B cell (primary cell): ENCODE data around the gene KRTAP10-9. TPM values are rescaled to one million over a fixed set of nuclear protein-coding genes. Genes with fewer than 3 reads are reported as not detected.

Experiments used
- ATAC-seq: fragments of 200-7000 bp; cut with Tn5 transposase; one replicate; pipeline ENCODE4 v1.10.0; 2021; ENCODE audit warnings: low read depth, mild to moderate bottlenecking, moderate number of reproducible peaks, moderate library complexity
- CTCF ChIA-PET: fragments of 350-600 bp; sonication (Branson Sonifier 250); formaldehyde crosslinking; loops from one replicate; lab custom pipeline; 2021; ENCODE audit warnings: antibody characterized with exemption, inconsistent platforms; lab: Charles Lee
- POLR2A ChIA-PET: fragments of 350-600 bp; sonication (Branson Sonifier 250); formaldehyde crosslinking; loops from one replicate; lab custom pipeline; 2021; ENCODE audit warnings: antibody characterized with exemption; lab: Charles Lee
- DNase-seq: peaks from one replicate; pipeline ENCODE4 v3.0.0; 2013
- H2AFZ ChIP-seq: 2 replicates; pipeline ENCODE4 v1.6.1; 2012; ENCODE audit warnings: mild to moderate bottlenecking, low read depth, low read length; ENCODE audit not compliant: insufficient read depth, poor library complexity, severe bottlenecking
- H3K27ac ChIP-seq, 2 donors: 1 replicate in 1 of 2; 2 replicates in 1 of 2; pipeline ENCODE4 v1.5.1; 2012 to 2013; ENCODE audit warnings: low read length in 2 of 2, mild to moderate bottlenecking in 2 of 2, moderate library complexity in 1 of 2
- H3K27me3 ChIP-seq, 4 experiments: fragments of 200-600 bp in 1 of 4; sonication (generic) in 1 of 4; replicated peaks in 1 of 4; 1 replicate in 2 of 4; 2 replicates in 2 of 4; pipeline versions ENCODE4 v1.6.1 to v1.7.0; 2013 to 2016; ENCODE audit warnings: low read length in 3 of 4, mild to moderate bottlenecking in 2 of 4, mixed read lengths in 1 of 4, moderate library complexity in 1 of 4; ENCODE audit not compliant: insufficient read depth in 4 of 4, control insufficient read depth in 3 of 4; ENCODE audit errors: control extremely low read depth in 1 of 4
- H3K36me3 ChIP-seq, 2 experiments: replicated peaks in 1 of 2; 1 replicate in 1 of 2; 2 replicates in 1 of 2; pipeline versions ENCODE4 v1.6.1 to v1.7.1; 2013; ENCODE audit warnings: low read length in 1 of 2; ENCODE audit not compliant: insufficient read depth in 2 of 2, control insufficient read depth in 1 of 2; ENCODE audit errors: control extremely low read depth in 1 of 2, extremely low read depth in 1 of 2
- H3K4me1 ChIP-seq, 2 donors: fragments of 200-600 bp in 1 of 2; sonication (generic) in 1 of 2; 1 replicate in 1 of 2; 2 replicates in 1 of 2; pipeline versions ENCODE4 v1.5.1 to v1.6.1; 2013 to 2017; ENCODE audit warnings: low read length in 2 of 2; ENCODE audit not compliant: control insufficient read depth in 2 of 2, insufficient read depth in 2 of 2
- H3K4me2 ChIP-seq: replicated peaks from 2 replicates; pipeline ENCODE3; 2012; ENCODE audit warnings: mild to moderate bottlenecking, low read depth, low read length; ENCODE audit not compliant: poor library complexity, severe bottlenecking
- H3K4me3 ChIP-seq, 5 experiments: fragments of 200-600 bp in 1 of 5; sonication (generic) in 1 of 5; 1 replicate in 3 of 5; 2 replicates in 2 of 5; pipeline versions ENCODE4 v1.5.1 to v1.7.0; 2011 to 2016; ENCODE audit warnings: low read length in 4 of 5, mild to moderate bottlenecking in 4 of 5, low read depth in 2 of 5, control low read depth in 1 of 5, moderate library complexity in 1 of 5; ENCODE audit not compliant: insufficient read depth in 1 of 5; ENCODE audit errors: control extremely low read depth in 1 of 5, extremely low read depth in 1 of 5
- H3K79me2 ChIP-seq: fragments of 200-600 bp; sonication (generic); one replicate; pipeline ENCODE4 v1.6.0; 2016; ENCODE audit warnings: low read length; ENCODE audit not compliant: control insufficient read depth, insufficient read depth
- H3K9ac ChIP-seq: fragments of 200-600 bp; sonication (generic); 2 replicates; pipeline ENCODE4 v1.6.1; 2017; ENCODE audit warnings: mild to moderate bottlenecking, low read length, moderate library complexity
- H3K9me3 ChIP-seq, 3 donors: one replicate each; pipeline versions ENCODE4 v1.6.1 to v1.7.1; 2013; ENCODE audit warnings: low read length in 2 of 3; ENCODE audit not compliant: control insufficient read depth in 2 of 3, insufficient read depth in 1 of 3; ENCODE audit errors: control extremely low read depth in 1 of 3
- H4K20me1 ChIP-seq: 2 replicates; pipeline ENCODE4 v1.6.0; 2012; ENCODE audit warnings: mild to moderate bottlenecking, low read length; ENCODE audit not compliant: insufficient read depth, control insufficient read depth, poor library complexity, severe bottlenecking
- H3K27ac Mint-ChIP-seq: one replicate; pipeline ENCODE4 v1.8.0; 2021; ENCODE audit warnings: mixed read lengths
- H3K27me3 Mint-ChIP-seq: one replicate; pipeline ENCODE4 v1.8.0; 2021; ENCODE audit warnings: mixed read lengths
- H3K4me1 Mint-ChIP-seq: one replicate; pipeline ENCODE4 v1.8.0; 2021; ENCODE audit warnings: mixed read lengths
- H3K4me3 Mint-ChIP-seq: one replicate; pipeline ENCODE4 v1.8.0; 2021; ENCODE audit warnings: mixed read lengths
- H3K9me3 Mint-ChIP-seq: one replicate; pipeline ENCODE4 v1.8.0; 2022; ENCODE audit warnings: mixed read lengths; ENCODE audit not compliant: insufficient read depth
- CTCF ChIP-seq: fragments of 200-600 bp; IDR thresholded peaks from one replicate; pipeline ENCODE4 v1.8.0; 2022; ENCODE audit warnings: antibody characterized with exemption, mild to moderate bottlenecking
- EZH2 ChIP-seq: IDR thresholded peaks from 2 replicates; pipeline ENCODE4 v1.6.1; 2012; ENCODE audit warnings: borderline replicate concordance, low read depth, mild to moderate bottlenecking, moderate library complexity, low read length; ENCODE audit not compliant: insufficient read depth, poor library complexity, severe bottlenecking
- WGBS: methylation state at CpG from one replicate; pipeline ENCODE4 v1.1.5; 2013; ENCODE audit warnings: missing lambda C conversion rate; ENCODE audit not compliant: insufficient coverage; 5-methylcytosine and 5-hydroxymethylcytosine counted together
- intact Hi-C: fragments of 100-400 bp; cut with micrococcal nuclease; formaldehyde crosslinking; loops from one replicate; pipeline ENCODE4 v1.10.0; 2022
- polyA plus RNA-seq: library from polyadenylated mRNA; depleted of rRNA; stranded (reverse); fragments of >200 nt; gene quantifications from 2 replicates; pipeline ENCODE4 v1.2.3, GENCODE V29; 2012
- total RNA-seq, 2 donors: library from RNA; stranded (reverse); fragments of 120-200 nt in 1 of 2; gene quantifications; 1 replicate in 1 of 2; 2 replicates in 1 of 2; pipeline versions ENCODE4 v1.2.3 to v1.2.4, GENCODE V29; 2013 to 2022

Gene KRTAP10-9
- total and polyA plus RNA-seq, 2 donors (not counting 1 experiment from before 2014, with no cell fraction given) = not detected

- DNase-seq (no peak), ATAC-seq (no peak)
- Histone ChIP-seq H3K4me1 (no peaks in the 10 kb centered on the region), H4K20me1 (no peaks in the 10 kb centered on the region), H3K36me3 (no peaks in the 10 kb centered on the region), H3K4me3 (no peak overlapping the region), H3K27ac (no peak overlapping the region), H3K9me3 (peaks cover 1 to 33% (median 20%) of the 10 kb centered on the region in 3 donors), H2AFZ (no peak overlapping the region), H3K9ac (no peak overlapping the region), H3K79me2 (no peaks in the 10 kb centered on the region), H3K4me2 (no peak overlapping the region), H3K27me3 (peaks cover 0 to 19% (median 0%) of the 10 kb centered on the region in 4 experiments)
- Mint-ChIP-seq H3K4me3 (no peak overlapping the region), H3K27ac (no peak overlapping the region), H3K27me3 (peaks cover 32% of the 10 kb centered on the region), H3K9me3 (peaks cover 9% of the 10 kb centered on the region), H3K4me1 (no peaks in the 10 kb centered on the region)
- CTCF ChIA-PET = no interaction called here
- no CpG with 5 or more reads among the region's 1 CpG for WGBS
- POLR2A ChIA-PET = no interaction called here
- intact Hi-C loops = no loop called here
- no peak for TF ChIP-seq CTCF
- no peak for TF ChIP-seq EZH2
Observed at GRCh38 chr21:44671911-44672310, 45.0 kb downstream of the KRTAP10-9 start.

GRCh38 chr21:44677881-44678280, 51.0 kb downstream of the KRTAP10-9 start:
- Histone ChIP-seq H4K20me1 (no peaks in the 10 kb centered on the region), H3K4me1 (no peaks in the 10 kb centered on the region), H3K27ac (no peak overlapping the region), H3K27me3 (peaks cover 0 to 8% (median 1%) of the 10 kb centered on the region in 4 experiments), H3K36me3 (no peaks in the 10 kb centered on the region), H3K79me2 (no peaks in the 10 kb centered on the region), H3K4me3 (no peak overlapping the region), H3K4me2 (no peak overlapping the region), H3K9me3 (peaks cover 1 to 4% (median 4%) of the 10 kb centered on the region in 3 donors), H2AFZ (no peak overlapping the region), H3K9ac (no peak overlapping the region)
- peaks cover 4% of the 10 kb centered on the region for H3K9me3 Mint-ChIP-seq
- no peak for TF ChIP-seq EZH2
- no peak for TF ChIP-seq CTCF
- ChIA-PET POLR2A (no interaction called here), CTCF (no interaction called here)
- peaks cover 47% of the 10 kb centered on the region for H3K27me3 Mint-ChIP-seq
- DNase-seq (no peak), ATAC-seq (no peak)
- intact Hi-C loops = no loop called here
- H3K4me1 Mint-ChIP-seq = no peaks in the 10 kb centered on the region
- no peak overlapping the region for H3K27ac Mint-ChIP-seq
- 97% methylated on average over 6 of the region's 13 CpGs for WGBS
- no peak overlapping the region for H3K4me3 Mint-ChIP-seq

Other genes with a start within 250 kb of the KRTAP10-9 start
- gene LRRC3, start 171.6 kb upstream of the KRTAP10-9 start, total RNA-seq = 3.3 and 3.8 TPM in 2 replicates
- 0.36 and 0.46 TPM in 2 replicates for gene LRRC3, start 171.6 kb upstream of the KRTAP10-9 start, polyA plus RNA-seq
- gene KRTAP10-1, start 86.9 kb upstream of the KRTAP10-9 start, total RNA-seq = not detected in 2 replicates
- gene KRTAP10-1, start 86.9 kb upstream of the KRTAP10-9 start, polyA plus RNA-seq = not detected in 2 replicates
- not detected in 2 replicates for gene KRTAP10-2, start 75.6 kb upstream of the KRTAP10-9 start, total RNA-seq
- not detected in 2 replicates for gene KRTAP10-2, start 75.6 kb upstream of the KRTAP10-9 start, polyA plus RNA-seq
- gene KRTAP10-3, start 68.3 kb upstream of the KRTAP10-9 start, total RNA-seq = not detected in 2 replicates
- 0.19 and 0.40 TPM in 2 replicates for gene KRTAP10-3, start 68.3 kb upstream of the KRTAP10-9 start, polyA plus RNA-seq
- not detected in 2 replicates for gene KRTAP10-4, start 53.4 kb upstream of the KRTAP10-9 start, total RNA-seq
- not detected in 2 replicates for gene KRTAP10-4, start 53.4 kb upstream of the KRTAP10-9 start, polyA plus RNA-seq
- not detected in 2 replicates for gene KRTAP10-5, start 46.5 kb upstream of the KRTAP10-9 start, total RNA-seq
- gene KRTAP10-5, start 46.5 kb upstream of the KRTAP10-9 start, polyA plus RNA-seq = not detected in 2 replicates
- gene KRTAP10-6, start 34.6 kb upstream of the KRTAP10-9 start, total RNA-seq = not detected in 2 replicates
- not detected in 2 replicates for gene KRTAP10-6, start 34.6 kb upstream of the KRTAP10-9 start, polyA plus RNA-seq
- not detected in 2 replicates for gene KRTAP10-7, start 26.5 kb upstream of the KRTAP10-9 start, total RNA-seq
- gene KRTAP10-7, start 26.5 kb upstream of the KRTAP10-9 start, polyA plus RNA-seq = not detected in 2 replicates
- gene KRTAP10-8, start 15.0 kb upstream of the KRTAP10-9 start, total RNA-seq = not detected in 2 replicates
- not detected in 2 replicates for gene KRTAP10-8, start 15.0 kb upstream of the KRTAP10-9 start, polyA plus RNA-seq
- gene KRTAP10-10, start 10.3 kb downstream of the KRTAP10-9 start, total RNA-seq = not detected in 2 replicates
- not detected in 2 replicates for gene KRTAP10-10, start 10.3 kb downstream of the KRTAP10-9 start, polyA plus RNA-seq
- not detected in 2 replicates for gene KRTAP10-11, start 19.3 kb downstream of the KRTAP10-9 start, total RNA-seq
- not detected in 2 replicates for gene KRTAP10-11, start 19.3 kb downstream of the KRTAP10-9 start, polyA plus RNA-seq
- not detected in 2 replicates for gene KRTAP12-4, start 27.6 kb downstream of the KRTAP10-9 start, total RNA-seq
- gene KRTAP12-4, start 27.6 kb downstream of the KRTAP10-9 start, polyA plus RNA-seq = not detected in 2 replicates
- not detected in 2 replicates for gene KRTAP12-3, start 30.8 kb downstream of the KRTAP10-9 start, total RNA-seq
- not detected in 2 replicates for gene KRTAP12-3, start 30.8 kb downstream of the KRTAP10-9 start, polyA plus RNA-seq
- gene KRTAP12-2, start 39.8 kb downstream of the KRTAP10-9 start, total RNA-seq = not detected in 2 replicates
- not detected in 2 replicates for gene KRTAP12-2, start 39.8 kb downstream of the KRTAP10-9 start, polyA plus RNA-seq
- gene KRTAP12-1, start 55.1 kb downstream of the KRTAP10-9 start, total RNA-seq = not detected in 2 replicates
- gene KRTAP12-1, start 55.1 kb downstream of the KRTAP10-9 start, polyA plus RNA-seq = not detected in 2 replicates
- not detected in 2 replicates for gene KRTAP10-12, start 70.1 kb downstream of the KRTAP10-9 start, total RNA-seq
- gene KRTAP10-12, start 70.1 kb downstream of the KRTAP10-9 start, polyA plus RNA-seq = not detected in 2 replicates
- gene TSPEAR, start 84.5 kb downstream of the KRTAP10-9 start, total RNA-seq = not detected in 2 replicates
- gene TSPEAR, start 84.5 kb downstream of the KRTAP10-9 start, polyA plus RNA-seq = not detected in 2 replicates
- 96.4 and 97.2 TPM in 2 replicates for gene UBE2G2, start 174.7 kb downstream of the KRTAP10-9 start, total RNA-seq
- 109 and 133 TPM in 2 replicates for gene UBE2G2, start 174.7 kb downstream of the KRTAP10-9 start, polyA plus RNA-seq
- gene SUMO3, start 191.0 kb downstream of the KRTAP10-9 start, total RNA-seq = 34.6 and 37.6 TPM in 2 replicates
- gene SUMO3, start 191.0 kb downstream of the KRTAP10-9 start, polyA plus RNA-seq = 44.8 and 94.9 TPM in 2 replicates
- gene PTTG1IP, start 246.6 kb downstream of the KRTAP10-9 start, total RNA-seq = 58.6 and 62.9 TPM in 2 replicates
- gene PTTG1IP, start 246.6 kb downstream of the KRTAP10-9 start, polyA plus RNA-seq = 25.6 and 30.7 TPM in 2 replicates